KMS-11 (cell line): ENCODE data around the gene NDST1.

Experiments
- H2AFZ ChIP-seq: fragments of 200-600 bp; sonication (generic); 2 replicates; pipeline ENCODE4 v1.6.1; 2016; ENCODE audit warnings: antibody characterized with exemption, mixed run types, low read depth
- H3K27ac ChIP-seq: fragments of 200-600 bp; sonication (generic); 2 replicates; pipeline ENCODE4 v1.6.1; 2016; ENCODE audit warnings: mild to moderate bottlenecking, mixed run types
- H3K27me3 ChIP-seq: fragments of 200-600 bp; sonication (generic); 2 replicates; pipeline ENCODE4 v1.6.1; 2017; ENCODE audit warnings: mild to moderate bottlenecking, low read depth, mixed run types, moderate library complexity; ENCODE audit not compliant: insufficient read depth
- H3K36me3 ChIP-seq: fragments of 200-600 bp; sonication (generic); 2 replicates; pipeline ENCODE4 v1.6.1; 2017; ENCODE audit warnings: mild to moderate bottlenecking, mixed run types; ENCODE audit not compliant: insufficient read depth
- H3K4me1 ChIP-seq: fragments of 200-600 bp; sonication (generic); 2 replicates; pipeline ENCODE4 v1.6.1; 2016; ENCODE audit warnings: mild to moderate bottlenecking, low read depth, mixed run types; ENCODE audit not compliant: poor library complexity, severe bottlenecking
- H3K4me2 ChIP-seq: fragments of 200-600 bp; sonication (generic); 2 replicates; pipeline ENCODE4 v1.7.0; 2016; ENCODE audit warnings: mild to moderate bottlenecking, mixed run types
- H3K4me3 ChIP-seq: fragments of 200-600 bp; sonication (generic); IDR thresholded peaks from 2 replicates; pipeline ENCODE4 v1.6.1; 2017; ENCODE audit warnings: low read depth, low read length, mixed read lengths; ENCODE audit not compliant: insufficient read depth
- H3K79me2 ChIP-seq: fragments of 200-600 bp; sonication (generic); 2 replicates; pipeline ENCODE4 v1.6.1; 2016; ENCODE audit warnings: low read depth, mixed run types; ENCODE audit not compliant: insufficient read depth
- H3K9ac ChIP-seq: fragments of 200-600 bp; sonication (generic); 2 replicates; pipeline ENCODE4 v1.6.1; 2016; ENCODE audit warnings: mild to moderate bottlenecking, mixed run types
- H4K20me1 ChIP-seq: fragments of 200-600 bp; sonication (generic); 2 replicates; pipeline ENCODE4 v1.6.1; 2016; ENCODE audit warnings: mild to moderate bottlenecking, mixed run types; ENCODE audit not compliant: insufficient read depth
- TF ChIP-seq, protein P1 (sequence below): fragments of 200-600 bp; sonication (generic); conservative IDR thresholded peaks from 2 replicates; pipeline ENCODE4 v1.6.1; 2017; ENCODE audit warnings: low read depth, mild to moderate bottlenecking, antibody characterized with exemption, low read length, moderate library complexity, mixed read lengths

NDST1 gene

DNA sequence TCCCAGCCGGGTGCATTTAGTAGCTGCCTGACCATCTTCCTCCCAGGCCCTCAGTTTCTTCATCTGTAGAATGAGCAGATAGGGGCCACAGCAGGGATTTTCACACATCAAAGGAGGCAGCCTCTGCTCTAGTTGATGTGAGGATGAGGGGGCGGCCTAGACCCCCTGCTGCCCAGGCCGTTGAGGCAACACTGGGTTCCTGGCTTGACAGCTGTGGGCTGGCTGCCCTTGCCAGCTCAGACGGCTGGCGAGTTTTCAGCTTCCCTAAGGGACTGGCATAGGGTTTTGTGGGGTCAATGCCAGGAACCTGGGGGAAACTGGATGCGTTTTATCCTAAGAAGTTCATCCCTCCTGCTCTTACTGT is 49.6 kb downstream of the NDST1 start:
- no peak overlapping the region for H3K4me3 ChIP-seq
- H3K27me3 ChIP-seq = no peaks in the 10 kb centered on the region
- no peaks in the 10 kb centered on the region for H3K79me2 ChIP-seq
- no peak overlapping the region for H3K4me2 ChIP-seq
- no peak overlapping the region for H3K9ac ChIP-seq
- no peaks in the 10 kb centered on the region for H3K4me1 ChIP-seq
- no peak overlapping the region for H3K27ac ChIP-seq
- H4K20me1 ChIP-seq = no peaks in the 10 kb centered on the region
- TF ChIP-seq, protein P1, sequence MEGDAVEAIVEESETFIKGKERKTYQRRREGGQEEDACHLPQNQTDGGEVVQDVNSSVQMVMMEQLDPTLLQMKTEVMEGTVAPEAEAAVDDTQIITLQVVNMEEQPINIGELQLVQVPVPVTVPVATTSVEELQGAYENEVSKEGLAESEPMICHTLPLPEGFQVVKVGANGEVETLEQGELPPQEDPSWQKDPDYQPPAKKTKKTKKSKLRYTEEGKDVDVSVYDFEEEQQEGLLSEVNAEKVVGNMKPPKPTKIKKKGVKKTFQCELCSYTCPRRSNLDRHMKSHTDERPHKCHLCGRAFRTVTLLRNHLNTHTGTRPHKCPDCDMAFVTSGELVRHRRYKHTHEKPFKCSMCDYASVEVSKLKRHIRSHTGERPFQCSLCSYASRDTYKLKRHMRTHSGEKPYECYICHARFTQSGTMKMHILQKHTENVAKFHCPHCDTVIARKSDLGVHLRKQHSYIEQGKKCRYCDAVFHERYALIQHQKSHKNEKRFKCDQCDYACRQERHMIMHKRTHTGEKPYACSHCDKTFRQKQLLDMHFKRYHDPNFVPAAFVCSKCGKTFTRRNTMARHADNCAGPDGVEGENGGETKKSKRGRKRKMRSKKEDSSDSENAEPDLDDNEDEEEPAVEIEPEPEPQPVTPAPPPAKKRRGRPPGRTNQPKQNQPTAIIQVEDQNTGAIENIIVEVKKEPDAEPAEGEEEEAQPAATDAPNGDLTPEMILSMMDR = no peak
- no peak overlapping the region for H2AFZ ChIP-seq
- H3K36me3 ChIP-seq = no peaks in the 10 kb centered on the region

DNA sequence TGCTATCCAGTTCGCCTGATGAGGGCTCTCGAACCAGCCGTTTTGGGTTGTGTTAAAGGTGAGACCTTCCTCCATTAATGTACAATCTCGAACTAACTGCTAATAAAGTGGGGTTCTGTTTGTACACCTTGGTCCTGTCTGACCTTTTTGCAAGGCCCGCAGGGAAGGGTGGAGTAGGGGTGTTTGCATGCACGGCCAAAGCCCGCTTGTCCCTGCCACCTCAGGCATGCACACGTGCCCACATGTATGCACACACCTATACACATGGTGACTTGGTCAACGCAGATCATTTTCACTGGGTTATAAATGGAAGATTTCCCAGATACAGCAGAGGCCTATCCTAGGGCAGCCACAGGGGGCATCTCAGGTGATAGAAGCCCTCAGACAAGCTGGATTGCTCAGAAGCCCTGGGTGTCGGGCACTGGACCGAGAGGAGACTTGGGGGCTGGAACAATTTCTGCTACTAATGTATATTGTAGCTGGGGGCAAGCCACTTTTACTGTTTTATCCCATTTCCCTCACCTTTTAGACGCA is 50.2 kb downstream of the NDST1 start:
- no peaks in the 10 kb centered on the region for H3K4me1 ChIP-seq
- H3K27ac ChIP-seq = no peak overlapping the region
- no peak overlapping the region for H2AFZ ChIP-seq
- H3K27me3 ChIP-seq = no peaks in the 10 kb centered on the region
- H3K36me3 ChIP-seq = no peaks in the 10 kb centered on the region
- no peak overlapping the region for H3K4me3 ChIP-seq
- no peak overlapping the region for H3K4me2 ChIP-seq
- TF ChIP-seq, protein P1 = no peak
- no peaks in the 10 kb centered on the region for H4K20me1 ChIP-seq
- H3K9ac ChIP-seq = no peak overlapping the region
- no peaks in the 10 kb centered on the region for H3K79me2 ChIP-seq

DNA sequence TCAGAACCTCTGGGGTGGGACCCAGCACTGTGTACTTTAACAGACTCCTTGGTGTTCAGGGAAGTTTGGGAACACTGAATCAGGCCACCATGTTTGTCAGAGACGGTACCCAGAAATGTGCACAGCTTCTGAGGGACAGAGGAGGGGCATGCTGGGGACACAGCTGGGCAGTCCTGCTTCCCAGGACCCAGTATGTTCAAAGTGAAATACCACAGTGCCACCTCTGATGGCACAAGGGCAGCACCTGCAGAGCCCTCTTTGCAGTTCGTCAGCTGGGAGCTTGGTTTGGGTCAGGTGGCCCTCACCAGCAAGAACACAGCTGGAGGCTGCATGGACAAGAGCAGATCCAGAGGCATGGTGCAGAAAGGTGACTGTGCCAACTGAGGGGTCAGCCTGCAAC is 51.2 kb downstream of the NDST1 start:
- TF ChIP-seq, protein P1 = no peak
- H3K36me3 ChIP-seq = no peaks in the 10 kb centered on the region
- H2AFZ ChIP-seq = no peak overlapping the region
- no peaks in the 10 kb centered on the region for H3K79me2 ChIP-seq
- H3K4me2 ChIP-seq = no peak overlapping the region
- H3K4me1 ChIP-seq = no peaks in the 10 kb centered on the region
- no peak overlapping the region for H3K27ac ChIP-seq
- H4K20me1 ChIP-seq = no peaks in the 10 kb centered on the region
- no peak overlapping the region for H3K4me3 ChIP-seq
- no peaks in the 10 kb centered on the region for H3K27me3 ChIP-seq
- H3K9ac ChIP-seq = no peak overlapping the region

DNA sequence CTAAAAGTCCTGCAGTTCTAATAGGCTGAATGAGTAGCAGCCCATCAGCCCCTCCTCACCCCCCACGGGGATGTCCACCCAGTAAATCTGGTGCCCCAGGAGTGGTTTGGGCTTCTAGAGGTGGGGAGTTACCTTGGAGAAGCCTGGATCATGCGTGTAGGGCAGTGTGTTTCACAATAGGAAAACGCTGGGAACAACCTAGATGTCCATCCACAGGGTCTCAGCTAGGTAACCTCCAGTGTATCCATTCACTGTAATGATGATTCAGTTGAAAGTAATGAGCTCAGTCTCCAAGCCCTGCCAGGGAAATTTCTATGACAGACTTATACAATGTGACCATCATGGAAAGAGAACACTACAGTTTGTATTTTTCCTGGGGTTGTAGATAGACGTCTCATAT is 51.8 kb downstream of the NDST1 start:
- H3K36me3 ChIP-seq = no peaks in the 10 kb centered on the region
- no peaks in the 10 kb centered on the region for H3K27me3 ChIP-seq
- H3K4me3 ChIP-seq = no peak overlapping the region
- no peak overlapping the region for H2AFZ ChIP-seq
- no peak overlapping the region for H3K9ac ChIP-seq
- H3K27ac ChIP-seq = no peak overlapping the region
- no peaks in the 10 kb centered on the region for H4K20me1 ChIP-seq
- H3K79me2 ChIP-seq = no peaks in the 10 kb centered on the region
- no peak overlapping the region for H3K4me2 ChIP-seq
- H3K4me1 ChIP-seq = no peaks in the 10 kb centered on the region
- TF ChIP-seq, protein P1 = no peak
